Measurements from ENCODE around the gene HGD.
"Not testable (repeated sequence)": the region's sequence is repeated elsewhere in the genome, so short reads cannot be mapped to it uniquely, and the experiment has no call there.

Gene HGD

GRCh38 chr3:120682095-120682681 is at the start of gene HGD:
Gene HGD, minus strand, starts transcription at chr3:120682239. Its CDS starts 128 bp downstream, at chr3:120682111.
- no peak for ATAC-seq

GRCh38 chr3:120730576-120731542 is 48.8 kb upstream of the HGD start:
- no peak for ATAC-seq

- ATAC-seq = no peak
These were observed 44.8 kb upstream of the HGD start for GRCh38 chr3:120726791-120727190.

GRCh38 chr3:120719167-120719834 is 37.3 kb upstream of the HGD start:
- not testable (repeated sequence) for ATAC-seq

GRCh38 chr3:120713262-120713661 is 31.2 kb upstream of the HGD start:
- no peak for ATAC-seq

GRCh38 chr3:120710369-120710768 is 28.3 kb upstream of the HGD start:
- ATAC-seq = no peak

GRCh38 chr3:120708408-120708807 is 26.4 kb upstream of the HGD start:
- ATAC-seq = no peak

GRCh38 chr3:120706950-120707349 is 24.9 kb upstream of the HGD start:
- no peak for ATAC-seq

- no peak for ATAC-seq
These were observed 24.0 kb upstream of the HGD start for GRCh38 chr3:120705884-120706582.

- ATAC-seq = no peak
These were observed 17.3 kb upstream of the HGD start for GRCh38 chr3:120699333-120699732.

GRCh38 chr3:120693439-120694171 is 11.6 kb upstream of the HGD start:
- ATAC-seq = no peak

GRCh38 chr3:120689395-120689794 is 7.4 kb upstream of the HGD start:
- no peak for ATAC-seq

GRCh38 chr3:120688121-120688520 is 6.1 kb upstream of the HGD start:
- no peak for ATAC-seq

GRCh38 chr3:120685411-120685810 is 3.4 kb upstream of the HGD start:
- ATAC-seq = no peak

- ATAC-seq = no peak
These were observed 2.9 kb upstream of the HGD start for GRCh38 chr3:120684896-120685295.

- no peak for ATAC-seq
These were observed 1.7 kb upstream of the HGD start for GRCh38 chr3:120683671-120684301.

- no peak for ATAC-seq
These were observed 1.2 kb upstream of the HGD start for GRCh38 chr3:120683213-120683612.

- no peak for ATAC-seq
These were observed 467 bp downstream of the HGD start for GRCh38 chr3:120681506-120682038.

GRCh38 chr3:120681018-120681417 is 1.0 kb downstream of the HGD start:
- no peak for ATAC-seq

GRCh38 chr3:120680193-120680894 is 1.7 kb downstream of the HGD start:
- ATAC-seq = no peak

GRCh38 chr3:120678984-120679383 is 3.1 kb downstream of the HGD start:
- ATAC-seq = no peak
